ENCODE data around the gene CIDEB. TPM values are rescaled to one million over a fixed set of nuclear protein-coding genes. Genes with fewer than 3 reads are reported as not detected.

CIDEB gene
- total and polyA plus RNA-seq, 9 of the 15 experiments (the other 6 are each of a cell fraction or from before 2014, with no cell fraction given): 0.03 to 0.35 (median 0.09) TPM; not detected in 3

- peak; percentile 54 for TF ChIP-seq HNRNPLL (IDR thresholded peaks at IDR 0.05; ENCODE audit: low read depth, low read length, poor library complexity, severe bottlenecking)
- peak; percentile 29 for TF ChIP-seq CCNT2 (IDR thresholded peaks at IDR 0.05; ENCODE audit: borderline replicate concordance, extremely low read depth, insufficient read length, low read depth, low read length)
- TF ChIP-seq OTX1 (CRISPR knock-in tag; IDR thresholded peaks at IDR 0.05): no peak
- no peak for TF ChIP-seq HMG20B (CRISPR knock-in tag; IDR thresholded peaks at IDR 0.05)
- TF ChIP-seq RB1 (IDR thresholded peaks at IDR 0.05; ENCODE audit: low read depth): peak; percentile 17; the same call in 1 of the 2 replicates
- TF ChIP-seq THRAP3 (IDR thresholded peaks at IDR 0.05; ENCODE audit: borderline replicate concordance): no peak
- TF ChIP-seq, protein P1, sequence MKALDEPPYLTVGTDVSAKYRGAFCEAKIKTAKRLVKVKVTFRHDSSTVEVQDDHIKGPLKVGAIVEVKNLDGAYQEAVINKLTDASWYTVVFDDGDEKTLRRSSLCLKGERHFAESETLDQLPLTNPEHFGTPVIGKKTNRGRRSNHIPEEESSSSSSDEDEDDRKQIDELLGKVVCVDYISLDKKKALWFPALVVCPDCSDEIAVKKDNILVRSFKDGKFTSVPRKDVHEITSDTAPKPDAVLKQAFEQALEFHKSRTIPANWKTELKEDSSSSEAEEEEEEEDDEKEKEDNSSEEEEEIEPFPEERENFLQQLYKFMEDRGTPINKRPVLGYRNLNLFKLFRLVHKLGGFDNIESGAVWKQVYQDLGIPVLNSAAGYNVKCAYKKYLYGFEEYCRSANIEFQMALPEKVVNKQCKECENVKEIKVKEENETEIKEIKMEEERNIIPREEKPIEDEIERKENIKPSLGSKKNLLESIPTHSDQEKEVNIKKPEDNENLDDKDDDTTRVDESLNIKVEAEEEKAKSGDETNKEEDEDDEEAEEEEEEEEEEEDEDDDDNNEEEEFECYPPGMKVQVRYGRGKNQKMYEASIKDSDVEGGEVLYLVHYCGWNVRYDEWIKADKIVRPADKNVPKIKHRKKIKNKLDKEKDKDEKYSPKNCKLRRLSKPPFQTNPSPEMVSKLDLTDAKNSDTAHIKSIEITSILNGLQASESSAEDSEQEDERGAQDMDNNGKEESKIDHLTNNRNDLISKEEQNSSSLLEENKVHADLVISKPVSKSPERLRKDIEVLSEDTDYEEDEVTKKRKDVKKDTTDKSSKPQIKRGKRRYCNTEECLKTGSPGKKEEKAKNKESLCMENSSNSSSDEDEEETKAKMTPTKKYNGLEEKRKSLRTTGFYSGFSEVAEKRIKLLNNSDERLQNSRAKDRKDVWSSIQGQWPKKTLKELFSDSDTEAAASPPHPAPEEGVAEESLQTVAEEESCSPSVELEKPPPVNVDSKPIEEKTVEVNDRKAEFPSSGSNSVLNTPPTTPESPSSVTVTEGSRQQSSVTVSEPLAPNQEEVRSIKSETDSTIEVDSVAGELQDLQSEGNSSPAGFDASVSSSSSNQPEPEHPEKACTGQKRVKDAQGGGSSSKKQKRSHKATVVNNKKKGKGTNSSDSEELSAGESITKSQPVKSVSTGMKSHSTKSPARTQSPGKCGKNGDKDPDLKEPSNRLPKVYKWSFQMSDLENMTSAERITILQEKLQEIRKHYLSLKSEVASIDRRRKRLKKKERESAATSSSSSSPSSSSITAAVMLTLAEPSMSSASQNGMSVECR (CRISPR knock-in tag; IDR thresholded peaks at IDR 0.05): 0 out of 2 replicates have a peak, but pooled peaks have one; percentile 44
- peak; percentile 95 for TF ChIP-seq C11orf30 (IDR thresholded peaks at IDR 0.05; ENCODE audit: low read depth)
- TF ChIP-seq NR2C2 (CRISPR knock-in tag; IDR thresholded peaks at IDR 0.05): no peak
- TF ChIP-seq NR2C2 (tag; IDR thresholded peaks at IDR 0.05): peak; percentile 44; the same call in 1 of the 2 replicates
- TF ChIP-seq EHMT2 (IDR thresholded peaks at IDR 0.05): no peak
- peak in 1 of 2 experiments; percentile 31 for TF ChIP-seq NCOA2 (IDR thresholded peaks at IDR 0.05; ENCODE audit: partially characterized antibody in 2 of 2)
- TF ChIP-seq KAT7 (CRISPR knock-in tag; IDR thresholded peaks at IDR 0.05; ENCODE audit: borderline replicate concordance): no peak
- TF ChIP-seq, protein P2, sequence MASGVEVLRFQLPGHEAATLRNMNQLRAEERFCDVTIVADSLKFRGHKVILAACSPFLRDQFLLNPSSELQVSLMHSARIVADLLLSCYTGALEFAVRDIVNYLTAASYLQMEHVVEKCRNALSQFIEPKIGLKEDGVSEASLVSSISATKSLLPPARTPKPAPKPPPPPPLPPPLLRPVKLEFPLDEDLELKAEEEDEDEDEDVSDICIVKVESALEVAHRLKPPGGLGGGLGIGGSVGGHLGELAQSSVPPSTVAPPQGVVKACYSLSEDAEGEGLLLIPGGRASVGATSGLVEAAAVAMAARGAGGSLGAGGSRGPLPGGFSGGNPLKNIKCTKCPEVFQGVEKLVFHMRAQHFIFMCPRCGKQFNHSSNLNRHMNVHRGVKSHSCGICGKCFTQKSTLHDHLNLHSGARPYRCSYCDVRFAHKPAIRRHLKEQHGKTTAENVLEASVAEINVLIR (CRISPR knock-in tag; IDR thresholded peaks at IDR 0.05): peak; percentile 98
- TF ChIP-seq MTA1 (IDR thresholded peaks at IDR 0.05; ENCODE audit: borderline replicate concordance): peak; percentile 99
- no peak for TF ChIP-seq HMG20A (CRISPR knock-in tag; conservative IDR thresholded peaks at IDR 0.05)
- TF ChIP-seq MAFF (IDR thresholded peaks at IDR 0.05; ENCODE audit: low read length): no peak
- peak; percentile 39 for TF ChIP-seq SAP30 (IDR thresholded peaks at IDR 0.05; ENCODE audit: borderline replicate concordance, insufficient read depth, low read depth, low read length, poor library complexity, severe bottlenecking)
- no peak for TF ChIP-seq MITF (IDR thresholded peaks at IDR 0.05)
Observed at GRCh38 chr14:24299255-24300191, 8.3 kb downstream of the CIDEB start, which contains the start of the genes DHRS1 and NOP9 (continued).

All from K562 (cell line).